NB4 (cell line): ENCODE results near the gene RTN3.

Experiments used
- DNase-seq: peaks from one replicate; pipeline ENCODE4 v3.0.0; 2010; ENCODE audit warnings: low read depth
- H3K4me3 ChIP-seq: one replicate; pipeline ENCODE4 v1.5.1; 2011; ENCODE audit warnings: mild to moderate bottlenecking, low read depth, low read length, moderate library complexity
- MAX ChIP-seq: IDR thresholded peaks from 2 replicates; pipeline ENCODE4 v1.6.1; 2011; ENCODE audit warnings: low read depth, low read length
- MYC ChIP-seq: IDR thresholded peaks from 2 replicates; pipeline ENCODE4 v1.6.1; 2011; ENCODE audit warnings: low read depth, low read length
- POLR2A ChIP-seq: IDR thresholded peaks from 2 replicates; pipeline ENCODE4 v1.6.1; 2011; ENCODE audit warnings: mild to moderate bottlenecking; ENCODE audit not compliant: insufficient read length; ENCODE audit errors: extremely low read depth
- TF ChIP-seq, protein P1 (sequence below): IDR thresholded peaks from one replicate; pipeline ENCODE4 v1.5.1; 2012; ENCODE audit warnings: low read depth, low read length

The RTN3 gene

DNA sequence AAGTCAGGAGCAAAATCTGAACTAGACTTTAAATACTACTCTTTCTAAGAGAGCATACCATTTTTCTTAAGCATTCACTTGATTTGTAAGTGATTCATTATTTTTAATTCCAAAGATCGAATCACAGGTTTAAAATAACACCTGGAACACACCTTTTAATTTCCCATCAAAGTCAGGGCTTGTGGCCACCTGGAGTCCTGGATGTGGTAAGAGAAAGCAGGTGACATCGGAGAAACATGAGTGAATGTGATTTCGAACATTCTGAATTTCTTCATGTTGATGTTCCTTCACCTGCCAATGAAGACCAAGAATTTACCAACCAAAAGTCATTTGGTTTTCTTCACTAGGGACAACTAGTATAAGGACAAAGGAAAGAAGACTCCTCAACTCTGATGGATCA, 38.1 kb upstream of the RTN3 start:
- TF ChIP-seq MYC = no peak
- no peak for DNase-seq
- no peak overlapping the region for H3K4me3 ChIP-seq

- no peak overlapping the region for H3K4me3 ChIP-seq
- no peak for DNase-seq
- TF ChIP-seq, protein P1, sequence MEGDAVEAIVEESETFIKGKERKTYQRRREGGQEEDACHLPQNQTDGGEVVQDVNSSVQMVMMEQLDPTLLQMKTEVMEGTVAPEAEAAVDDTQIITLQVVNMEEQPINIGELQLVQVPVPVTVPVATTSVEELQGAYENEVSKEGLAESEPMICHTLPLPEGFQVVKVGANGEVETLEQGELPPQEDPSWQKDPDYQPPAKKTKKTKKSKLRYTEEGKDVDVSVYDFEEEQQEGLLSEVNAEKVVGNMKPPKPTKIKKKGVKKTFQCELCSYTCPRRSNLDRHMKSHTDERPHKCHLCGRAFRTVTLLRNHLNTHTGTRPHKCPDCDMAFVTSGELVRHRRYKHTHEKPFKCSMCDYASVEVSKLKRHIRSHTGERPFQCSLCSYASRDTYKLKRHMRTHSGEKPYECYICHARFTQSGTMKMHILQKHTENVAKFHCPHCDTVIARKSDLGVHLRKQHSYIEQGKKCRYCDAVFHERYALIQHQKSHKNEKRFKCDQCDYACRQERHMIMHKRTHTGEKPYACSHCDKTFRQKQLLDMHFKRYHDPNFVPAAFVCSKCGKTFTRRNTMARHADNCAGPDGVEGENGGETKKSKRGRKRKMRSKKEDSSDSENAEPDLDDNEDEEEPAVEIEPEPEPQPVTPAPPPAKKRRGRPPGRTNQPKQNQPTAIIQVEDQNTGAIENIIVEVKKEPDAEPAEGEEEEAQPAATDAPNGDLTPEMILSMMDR = no peak
- no peak for TF ChIP-seq MAX
These were observed 28.6 kb upstream of the RTN3 start for GRCh38 chr11:63652671-63653070.

GRCh38 chr11:63660972-63661371, 20.3 kb upstream of the RTN3 start:
- no peak for TF ChIP-seq MAX
- TF ChIP-seq, protein P1 = no peak
- no peak for TF ChIP-seq MYC
- TF ChIP-seq POLR2A = no peak
- H3K4me3 ChIP-seq = no peak overlapping the region
- DNase-seq = no peak

GRCh38 chr11:63663809-63664208, 17.5 kb upstream of the RTN3 start:
- no peak for TF ChIP-seq POLR2A
- TF ChIP-seq MYC = no peak
- no peak for TF ChIP-seq MAX
- TF ChIP-seq, protein P1 = no peak
- no peak for DNase-seq
- no peak overlapping the region for H3K4me3 ChIP-seq

- H3K4me3 ChIP-seq = no peak overlapping the region
- no peak for DNase-seq
- no peak for TF ChIP-seq POLR2A
- TF ChIP-seq, protein P1 = no peak
- no peak for TF ChIP-seq MAX
- TF ChIP-seq MYC = no peak
These were observed 14.4 kb upstream of the RTN3 start for GRCh38 chr11:63666874-63667273.

DNA sequence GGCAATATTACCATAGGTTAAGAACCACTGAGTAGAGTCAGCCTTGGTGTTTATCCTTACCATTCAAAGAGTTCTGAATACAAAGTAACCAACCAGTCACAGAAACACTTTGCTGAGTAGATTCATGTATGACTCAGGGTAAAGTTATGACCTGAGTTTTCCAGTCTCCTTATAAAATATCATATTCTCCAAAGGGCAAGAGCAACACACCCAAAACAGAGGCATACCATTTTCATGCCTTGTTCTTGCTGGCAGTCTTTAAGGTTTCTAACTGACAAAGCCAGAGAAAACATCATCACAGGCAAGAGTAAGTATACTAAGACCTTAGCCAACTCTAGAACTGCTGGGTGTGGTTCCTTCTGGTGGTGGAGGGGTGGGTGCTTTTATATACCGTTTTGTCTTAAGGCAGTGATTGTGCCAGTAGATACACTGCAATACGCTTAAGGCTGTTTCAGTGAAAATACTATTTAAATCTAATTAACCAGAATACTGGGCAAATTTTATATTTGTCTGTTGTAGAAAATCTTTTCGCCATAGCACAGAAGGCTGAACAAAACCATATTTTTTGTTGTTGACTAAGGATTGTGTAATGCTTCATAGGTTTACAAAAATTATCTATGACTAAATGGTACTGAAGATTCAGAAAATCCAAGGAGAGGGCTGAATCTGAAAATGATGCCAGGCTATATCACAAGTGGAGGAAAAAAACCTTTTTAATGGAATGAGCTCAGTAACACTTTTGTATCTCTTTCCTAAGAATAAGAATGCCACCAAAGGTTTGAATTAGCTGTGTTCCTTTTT, 13.1 kb upstream of the RTN3 start:
- TF ChIP-seq POLR2A (no peak), MAX (no peak), MYC (no peak)
- TF ChIP-seq, protein P1 = no peak
- no peak overlapping the region for H3K4me3 ChIP-seq
- no peak for DNase-seq
